HG03103 (cell line): ENCODE results near the gene CDC7.
"Not testable (repeated sequence)": the region's sequence is repeated elsewhere in the genome, so short reads cannot be mapped to it uniquely, and the experiment has no call there.

Experiments
- ATAC-seq: cut with Tn5 transposase; IDR thresholded peaks from one replicate; pipeline ENCODE4 v1.9.1; 2021; ENCODE audit warnings: low read depth; ENCODE audit not compliant: unreplicated experiment

CDC7 gene

DNA sequence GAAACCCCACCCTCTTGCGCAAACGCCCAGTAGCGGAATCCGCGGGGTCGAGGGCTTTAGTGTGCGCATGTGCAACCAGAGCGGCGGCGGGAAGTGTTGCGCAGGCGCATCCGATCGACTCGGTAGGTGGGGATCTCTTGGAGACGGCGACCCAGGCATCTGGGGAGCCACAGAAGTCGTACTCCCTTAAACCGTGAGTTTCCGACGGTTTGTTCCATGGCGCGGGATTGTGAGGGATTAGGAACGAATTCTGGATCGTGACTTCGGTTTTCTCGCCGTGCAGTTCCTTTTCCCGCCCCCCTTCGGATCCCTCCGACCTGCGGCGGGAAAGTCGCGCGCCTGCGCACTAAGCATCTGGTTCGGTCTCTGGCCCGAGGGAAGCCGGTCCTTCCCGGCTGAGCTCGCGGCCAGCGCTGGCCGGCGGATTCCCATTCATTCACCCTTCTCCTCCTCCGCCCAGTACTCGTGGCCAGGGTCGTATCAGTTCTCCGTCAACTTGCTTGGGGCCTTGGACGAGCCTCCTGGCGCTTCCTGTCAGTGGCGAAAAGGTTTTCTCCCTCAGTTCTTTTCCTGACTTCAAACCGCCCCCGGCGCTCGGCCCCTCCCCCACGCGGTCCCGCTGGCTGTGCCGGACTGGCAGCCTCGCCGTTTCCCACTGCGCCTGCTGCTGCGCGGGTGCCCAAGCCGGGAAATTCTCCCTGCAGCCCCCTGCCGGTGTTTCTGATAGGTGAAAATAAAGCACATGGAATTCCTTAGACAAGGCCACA lies at the start of gene CDC7:
Gene CDC7 (plus strand): TSS at position 96 of the 767 bp plus-strand sequence. CDS start 866 bp downstream, outside the sequence.
- peak; percentile 60 for ATAC-seq

DNA sequence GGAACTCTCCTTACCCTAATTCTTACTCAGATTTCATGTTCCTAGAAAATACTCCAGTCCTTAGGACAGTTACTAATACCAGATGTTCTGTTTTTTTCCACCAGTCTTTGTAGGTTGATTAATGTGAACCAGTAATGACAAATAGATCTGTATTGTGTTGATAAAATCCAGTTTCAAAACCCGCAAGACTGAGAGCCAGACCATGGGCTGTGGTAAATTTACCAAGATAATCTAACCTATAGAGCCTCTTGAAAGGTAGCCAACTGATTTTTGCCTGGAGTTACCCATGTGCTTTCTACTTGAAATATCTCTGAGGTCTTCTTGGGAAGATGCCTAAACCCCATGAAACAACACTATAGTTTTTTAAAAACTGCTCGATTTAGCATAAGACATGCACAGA lies 46.5 kb upstream of the CDC7 start:
- no peak for ATAC-seq

DNA sequence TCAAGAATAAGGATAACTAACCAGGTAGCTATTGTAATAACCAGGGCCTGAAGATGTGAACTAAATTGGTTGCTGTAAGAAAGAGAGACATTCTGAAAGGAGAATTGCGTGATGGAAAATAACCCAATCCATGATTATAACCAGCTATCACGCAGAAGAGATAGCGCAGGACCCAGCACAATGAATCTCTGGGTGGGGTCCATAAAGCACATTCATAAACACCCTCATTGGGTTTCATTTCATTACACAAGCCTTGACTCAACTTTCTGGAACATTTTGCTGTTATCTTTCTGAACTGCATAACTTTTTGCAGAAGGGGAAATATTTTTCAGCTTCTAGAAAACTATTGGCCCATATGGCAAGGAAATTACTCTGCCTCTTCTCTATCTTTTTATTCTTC lies 45.3 kb upstream of the CDC7 start:
- no peak for ATAC-seq

DNA sequence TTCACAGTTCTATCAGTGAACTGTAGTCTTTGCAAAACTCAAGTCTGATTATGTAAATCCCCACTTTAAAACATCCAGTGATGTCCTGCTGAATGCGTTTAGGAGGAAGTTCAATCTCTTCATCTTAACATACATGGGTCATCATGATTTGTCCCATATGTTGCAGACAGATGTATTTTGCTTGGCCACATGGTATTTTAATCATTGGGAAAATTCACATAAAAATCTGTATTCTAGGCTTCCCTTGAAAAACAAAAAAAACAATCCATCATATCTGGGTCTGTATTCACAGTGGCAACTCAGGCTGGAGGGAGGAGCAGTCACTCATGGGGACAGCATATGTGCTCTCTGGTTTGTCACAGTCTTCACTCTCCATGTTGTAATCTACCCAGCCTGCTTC lies 44.8 kb upstream of the CDC7 start:
- ATAC-seq = no peak

DNA sequence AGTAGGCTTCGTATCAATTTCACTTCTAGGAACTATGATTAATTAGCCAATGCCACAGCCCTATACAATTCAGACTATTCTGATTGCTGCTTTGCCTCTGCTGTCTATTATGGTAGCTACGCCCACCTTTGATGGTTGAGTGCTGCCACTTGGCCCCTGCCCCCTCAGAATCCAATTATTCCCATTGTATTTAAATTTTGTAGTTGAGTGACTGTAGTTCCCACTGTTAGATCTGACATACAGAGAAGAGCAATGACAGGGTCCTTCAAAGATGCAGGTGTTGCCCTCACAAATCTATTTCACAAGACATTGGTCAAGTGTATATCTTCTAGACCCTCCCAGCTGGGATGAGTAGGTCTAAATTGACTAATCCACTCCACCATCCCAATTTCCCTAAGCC lies 35.3 kb upstream of the CDC7 start:
- not testable (repeated sequence) for ATAC-seq

DNA sequence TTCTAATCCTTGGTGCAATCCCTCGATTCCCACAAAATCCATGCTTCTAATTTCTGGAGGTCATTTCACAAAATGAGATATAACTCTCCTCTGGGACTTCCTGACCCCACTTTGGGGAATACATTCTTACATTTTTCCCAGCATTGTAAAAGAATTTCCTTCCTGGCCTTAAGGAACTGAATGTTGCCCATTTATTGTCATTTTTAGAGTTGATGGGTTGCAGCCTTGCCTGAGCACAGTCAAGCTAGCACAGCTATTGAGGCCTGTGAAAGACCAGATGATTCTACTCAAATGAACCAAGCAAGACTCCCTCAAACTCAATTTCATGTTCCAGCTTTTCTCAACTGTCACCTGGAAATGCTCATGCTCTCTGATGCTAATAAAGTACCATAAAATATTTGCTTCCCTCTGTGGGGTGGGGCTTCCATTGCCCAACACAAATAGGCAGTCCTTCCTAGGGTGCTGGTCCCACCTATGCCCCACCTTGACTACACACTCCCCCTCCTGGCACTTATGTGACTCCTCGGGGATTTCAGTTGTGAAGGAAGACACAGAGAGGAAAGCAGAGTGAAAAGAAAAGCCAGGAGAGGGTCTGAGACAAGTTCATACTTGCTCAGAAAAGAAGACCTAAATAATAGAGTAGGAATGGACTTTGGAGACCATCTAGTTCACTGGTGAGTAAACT lies 24.0 kb upstream of the CDC7 start:
- no peak for ATAC-seq

DNA sequence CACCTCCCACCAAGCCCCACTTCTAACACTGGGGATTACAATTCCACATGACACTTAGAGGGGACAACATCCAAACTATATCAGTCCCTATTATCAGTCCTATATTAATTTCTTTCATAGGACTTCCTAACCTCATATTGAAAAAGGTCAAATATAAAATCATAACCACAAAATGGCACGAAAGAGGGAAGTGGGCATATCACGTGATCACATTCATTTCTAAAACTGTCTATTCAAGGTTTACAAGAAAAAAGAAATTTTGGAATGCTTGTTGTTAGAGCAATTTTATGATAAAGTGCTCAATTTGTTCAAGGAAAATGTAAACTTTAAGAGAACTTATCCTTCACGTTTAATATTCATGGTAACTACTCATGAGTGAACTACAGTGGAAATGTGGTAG lies 13.2 kb upstream of the CDC7 start:
- no peak for ATAC-seq

DNA sequence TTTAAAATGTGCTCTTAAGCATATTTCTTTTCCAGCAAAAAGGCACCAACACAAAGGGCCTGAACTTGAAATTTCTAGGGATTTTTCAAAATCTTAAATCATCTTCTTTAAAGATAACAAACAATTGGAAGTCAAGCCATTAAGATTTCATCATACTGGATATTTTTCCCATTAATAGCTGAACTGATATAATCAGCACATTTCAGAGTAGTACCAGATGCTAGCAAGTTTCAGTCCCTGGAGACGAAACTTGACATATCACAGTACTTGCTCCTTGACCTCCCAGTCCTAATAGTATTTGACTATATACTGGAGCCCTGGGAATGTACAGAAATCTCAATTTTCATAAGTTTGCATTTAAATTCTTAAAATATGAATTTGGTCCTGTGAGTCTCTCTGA lies 10.2 kb upstream of the CDC7 start:
- ATAC-seq = no peak

DNA sequence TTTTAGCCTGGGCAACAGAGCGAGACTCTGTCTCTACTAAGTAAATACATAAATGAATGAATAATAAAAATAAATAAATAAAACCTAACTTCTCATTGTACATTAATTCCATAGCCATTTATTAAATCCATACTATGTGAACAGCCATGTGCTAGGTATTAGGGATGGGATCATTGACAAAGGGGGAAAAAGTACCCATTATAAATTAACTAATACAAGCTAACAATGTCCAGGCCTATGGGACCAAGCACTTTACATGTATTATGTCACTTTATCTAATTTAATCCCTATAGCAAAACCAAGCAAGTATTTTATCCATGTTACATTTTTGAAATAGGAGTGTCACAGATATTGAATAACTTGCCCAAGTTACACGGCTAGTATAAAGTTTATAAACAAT lies 2.6 kb upstream of the CDC7 start:
- ATAC-seq = no peak

DNA sequence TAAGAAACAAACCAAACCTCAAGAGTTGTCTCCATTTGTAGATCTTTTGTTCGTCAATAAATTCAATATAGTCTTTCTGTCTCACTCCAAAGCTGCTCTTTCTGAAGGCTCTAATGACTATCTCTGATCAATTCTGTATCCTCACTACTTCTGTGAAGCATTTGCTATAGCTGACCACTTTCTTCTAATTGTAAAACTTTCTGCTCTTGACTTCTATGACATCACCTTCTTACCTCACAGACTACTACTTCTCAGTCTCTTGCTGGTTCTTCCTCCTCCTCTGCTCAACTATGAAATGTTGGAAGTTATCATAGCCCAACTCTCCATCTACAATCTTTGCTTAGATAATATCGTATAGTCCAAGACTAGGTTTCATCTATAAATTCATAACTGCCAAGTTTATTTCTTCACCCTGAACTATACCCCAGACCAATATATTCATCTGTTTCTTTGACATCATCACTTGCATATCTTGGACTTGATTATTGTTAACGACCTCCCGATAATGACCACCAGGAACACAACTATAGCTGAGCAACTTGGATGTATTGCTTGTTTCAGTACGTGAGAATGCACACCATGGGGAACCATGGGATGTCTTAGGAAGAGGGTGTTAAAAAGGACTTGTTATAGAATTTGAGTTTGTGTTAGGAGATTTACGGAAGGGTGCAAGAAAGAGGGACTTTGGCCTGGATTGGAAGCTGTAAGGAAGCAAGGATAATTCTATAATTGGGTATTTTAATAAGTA lies 2.0 kb upstream of the CDC7 start:
- ATAC-seq = no peak

DNA sequence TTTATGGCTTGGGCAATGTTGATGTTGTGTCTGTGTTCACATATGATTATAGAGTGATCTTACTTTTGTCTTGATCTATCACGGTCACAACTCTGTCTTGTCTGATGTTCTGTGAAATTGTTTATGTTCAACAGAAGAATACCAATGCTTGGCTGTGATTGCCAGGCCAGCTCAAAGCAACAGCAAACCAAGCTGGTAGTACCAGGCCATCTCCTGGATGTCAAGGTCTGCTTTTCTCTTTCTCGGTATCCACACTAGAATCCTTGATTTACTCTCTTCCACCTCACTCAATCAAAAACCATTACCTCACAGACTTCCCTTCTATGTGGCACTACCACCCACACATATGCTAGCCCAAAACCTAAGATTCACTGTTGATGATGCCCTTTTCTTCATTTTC lies 1.3 kb upstream of the CDC7 start:
- ATAC-seq = no peak

DNA sequence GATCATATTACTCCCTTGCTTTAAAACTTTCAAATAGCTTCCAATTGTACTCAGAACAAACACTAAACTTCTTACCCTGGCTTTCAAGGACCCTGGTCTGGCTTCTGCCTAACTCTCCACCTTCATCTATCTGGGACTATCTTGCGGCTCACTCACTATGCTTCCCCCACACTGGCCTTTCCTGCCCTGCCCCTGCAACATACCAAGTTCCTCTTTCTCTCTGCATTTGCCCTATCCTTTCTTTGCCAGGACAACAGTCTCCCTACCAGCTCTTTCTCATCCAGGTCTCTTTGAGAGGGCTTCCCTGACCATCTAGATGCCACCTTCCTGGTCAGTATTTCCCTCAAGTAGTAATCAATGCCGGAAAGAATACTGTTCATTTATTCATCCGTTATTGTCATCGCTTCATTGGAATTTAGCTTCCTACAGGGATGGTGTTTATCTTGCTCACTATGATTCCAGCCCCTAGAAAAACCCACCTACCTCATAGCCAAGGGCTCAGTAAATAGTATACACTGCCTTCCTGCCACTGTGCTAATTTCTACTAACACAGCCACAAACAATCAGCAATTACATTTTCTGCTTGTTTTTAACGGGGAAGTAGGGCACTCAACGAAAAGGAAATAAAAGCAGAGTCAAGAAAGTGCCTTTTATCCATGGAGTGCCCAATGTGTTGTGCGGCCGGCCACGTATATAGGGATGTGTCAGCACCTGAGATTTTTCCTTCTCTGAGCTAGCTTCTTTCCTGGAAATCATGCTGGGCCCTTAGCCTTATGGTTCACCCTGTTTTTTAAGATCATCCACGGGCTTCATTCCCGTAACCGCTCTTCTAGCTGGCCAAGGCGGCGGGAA lies 521 bp upstream of the CDC7 start:
- ATAC-seq = peak; percentile 5

DNA sequence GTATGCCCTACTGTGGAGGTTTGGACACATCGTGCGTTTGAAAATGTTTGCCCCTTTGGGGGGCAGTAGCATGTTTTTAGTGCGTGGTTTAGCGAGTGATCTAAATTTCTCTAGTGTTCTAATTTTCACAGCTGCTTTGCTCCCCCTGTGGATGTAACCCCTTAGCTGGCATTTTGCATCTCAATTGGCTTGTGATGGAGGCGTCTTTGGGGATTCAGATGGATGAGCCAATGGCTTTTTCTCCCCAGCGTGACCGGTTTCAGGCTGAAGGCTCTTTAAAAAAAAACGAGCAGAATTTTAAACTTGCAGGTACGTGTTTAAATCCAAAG lies 836 bp downstream of the CDC7 start:
- ATAC-seq = peak; percentile 13

DNA sequence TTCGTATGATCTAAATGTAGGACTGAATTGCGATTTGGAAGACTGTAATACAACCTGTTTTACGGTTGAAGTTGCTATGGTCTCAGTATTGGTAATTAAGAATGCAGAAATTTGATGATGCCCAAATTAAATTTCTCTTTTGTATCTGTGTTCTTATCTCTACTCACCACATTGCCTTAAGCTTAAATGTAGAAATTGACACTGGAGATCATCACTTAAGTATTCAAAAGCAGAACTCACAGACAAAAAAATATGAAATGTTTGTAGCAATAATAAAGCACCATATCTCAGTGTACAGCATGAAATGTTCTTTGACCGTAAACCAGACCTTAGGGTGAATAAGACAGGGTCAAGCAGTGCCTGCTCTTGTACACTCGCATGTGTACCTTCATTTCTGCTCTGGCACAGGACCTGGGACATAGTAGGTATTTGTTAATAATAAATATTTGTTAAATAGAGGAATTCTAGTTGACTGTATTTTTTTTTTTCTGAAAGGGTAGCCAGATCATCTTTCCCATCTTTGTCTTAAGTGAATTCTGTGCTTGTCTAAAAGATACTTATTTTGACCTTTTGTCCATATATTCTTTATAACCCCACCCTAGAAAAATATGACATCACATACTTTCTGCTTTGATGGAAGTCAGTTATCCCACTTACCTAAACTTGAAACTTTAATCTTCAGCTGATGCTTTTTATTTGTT lies 1.5 kb downstream of the CDC7 start:
- no peak for ATAC-seq

DNA sequence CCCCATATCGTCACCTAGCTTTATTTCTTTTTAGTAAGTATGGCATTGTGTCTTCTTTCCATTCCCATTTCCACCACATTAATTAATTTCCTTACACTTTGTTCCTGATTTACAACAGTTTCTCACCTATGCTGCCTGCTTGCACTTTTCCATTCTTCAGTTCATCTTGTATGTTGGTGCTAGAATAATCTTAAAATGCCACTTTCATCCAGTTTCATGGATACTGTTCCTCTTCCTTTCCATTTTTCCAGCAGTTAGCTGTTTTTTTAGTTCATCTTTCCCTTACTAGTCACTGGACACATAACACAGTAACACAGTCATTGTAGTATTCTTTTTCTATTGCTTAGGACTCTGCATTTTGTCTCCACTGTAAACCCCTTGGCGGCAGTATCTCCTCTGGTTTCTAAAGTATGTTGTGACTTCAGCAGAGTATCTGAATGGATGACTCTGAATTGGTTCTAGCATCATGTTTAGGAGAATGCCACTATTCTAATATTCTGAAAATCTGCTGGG lies 2.1 kb downstream of the CDC7 start:
- no peak for ATAC-seq

DNA sequence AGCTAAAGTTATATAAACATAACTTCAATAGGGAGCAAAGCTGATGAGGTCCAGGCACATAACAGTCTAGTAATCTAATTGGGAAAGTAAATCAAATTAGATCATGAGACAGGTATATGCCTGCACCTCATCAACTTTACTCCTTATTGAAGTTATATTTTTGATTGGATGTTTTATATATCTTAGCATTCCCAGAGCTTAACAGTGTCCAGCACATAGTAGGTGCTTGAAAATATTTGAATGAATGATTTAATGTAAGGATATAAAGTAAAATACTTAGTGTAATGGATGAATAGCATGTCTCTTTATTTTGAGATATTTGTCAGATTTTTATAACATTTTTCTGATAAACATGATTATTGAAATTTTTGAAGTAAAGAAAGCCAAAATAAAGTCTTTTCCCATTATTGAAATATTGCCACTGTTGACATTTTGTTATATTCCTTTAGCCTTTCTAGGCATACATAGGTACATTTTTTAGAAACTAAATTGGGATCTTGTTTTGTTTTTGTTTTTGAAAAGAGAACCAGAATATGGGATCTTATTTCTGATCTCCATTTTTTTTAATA lies 2.8 kb downstream of the CDC7 start:
- ATAC-seq = no peak

DNA sequence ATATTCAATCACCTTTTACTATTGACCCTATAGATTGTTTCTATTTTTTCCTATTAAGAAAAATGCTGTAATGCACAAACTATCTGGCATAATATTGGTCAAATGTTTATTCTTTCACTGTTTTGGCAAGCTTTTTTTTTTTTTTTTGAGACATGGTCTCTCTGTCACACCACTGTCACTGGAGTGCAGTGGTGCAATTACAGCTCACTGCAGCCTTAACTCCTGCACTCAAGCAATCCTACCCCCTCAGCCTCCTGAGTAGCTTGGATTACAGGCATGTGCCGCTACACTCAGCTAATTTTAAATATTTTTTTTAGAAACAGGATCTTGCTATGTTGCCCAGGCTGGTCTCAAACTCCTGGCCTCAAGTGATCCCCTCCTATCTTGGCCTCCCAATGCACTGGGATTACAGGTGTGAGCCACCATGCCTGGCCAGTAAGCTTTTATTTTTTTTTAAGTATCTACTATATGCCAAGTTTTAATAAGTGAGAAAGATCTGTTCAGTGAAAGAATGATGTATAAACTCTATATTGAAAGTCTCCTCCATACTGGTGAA lies 3.4 kb downstream of the CDC7 start:
- no peak for ATAC-seq

DNA sequence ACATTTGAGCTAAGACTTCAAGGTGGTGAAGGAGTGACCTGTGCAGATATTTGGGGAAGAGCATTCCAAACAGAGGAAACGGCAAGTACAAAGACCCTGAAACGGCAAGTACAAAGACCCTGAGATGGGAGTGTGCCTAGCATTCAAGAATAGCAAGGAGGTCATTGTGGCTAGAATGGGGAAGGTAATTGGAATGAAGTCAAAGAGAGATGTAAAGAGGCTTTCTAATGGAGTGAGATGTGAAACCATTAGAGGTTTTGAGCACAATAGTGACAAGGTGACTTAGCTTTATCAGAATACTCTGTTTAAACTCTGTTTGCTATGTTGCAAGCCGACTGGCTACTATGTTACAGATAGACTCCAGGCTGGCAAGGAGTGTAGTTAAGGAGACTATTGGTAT lies 4.4 kb downstream of the CDC7 start:
- ATAC-seq = no peak

DNA sequence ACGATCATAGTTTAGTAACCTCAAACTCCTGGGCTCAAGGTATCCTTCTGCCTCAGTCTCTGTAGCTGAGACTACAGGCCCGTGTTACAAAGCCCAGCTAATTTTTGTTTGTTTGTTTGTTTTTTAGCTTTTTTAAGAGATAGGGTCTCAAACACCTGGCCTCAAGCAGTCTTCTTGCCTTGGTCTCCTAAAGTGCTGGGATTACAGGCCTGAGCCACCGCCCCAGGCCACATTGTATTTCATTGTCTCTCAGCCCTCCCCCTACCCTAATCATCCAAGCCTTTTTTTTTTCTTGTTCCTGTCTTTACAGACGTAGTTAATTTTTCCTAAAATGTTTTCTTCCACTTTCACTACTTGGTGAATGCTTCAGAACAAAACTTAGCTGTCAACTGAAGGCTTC lies 5.4 kb downstream of the CDC7 start:
- no peak for ATAC-seq
